ENCODE results near the gene SLC10A3. TPM values are rescaled to one million over a fixed set of nuclear protein-coding genes. Genes with fewer than 3 reads are reported as not detected.

Gene SLC10A3
- total and polyA plus RNA-seq, 10 of the 15 experiments (the other 5 are each of a cell fraction or from before 2014, with no cell fraction given), result 1.7 to 23.5 (median 11.0) TPM

DNA sequence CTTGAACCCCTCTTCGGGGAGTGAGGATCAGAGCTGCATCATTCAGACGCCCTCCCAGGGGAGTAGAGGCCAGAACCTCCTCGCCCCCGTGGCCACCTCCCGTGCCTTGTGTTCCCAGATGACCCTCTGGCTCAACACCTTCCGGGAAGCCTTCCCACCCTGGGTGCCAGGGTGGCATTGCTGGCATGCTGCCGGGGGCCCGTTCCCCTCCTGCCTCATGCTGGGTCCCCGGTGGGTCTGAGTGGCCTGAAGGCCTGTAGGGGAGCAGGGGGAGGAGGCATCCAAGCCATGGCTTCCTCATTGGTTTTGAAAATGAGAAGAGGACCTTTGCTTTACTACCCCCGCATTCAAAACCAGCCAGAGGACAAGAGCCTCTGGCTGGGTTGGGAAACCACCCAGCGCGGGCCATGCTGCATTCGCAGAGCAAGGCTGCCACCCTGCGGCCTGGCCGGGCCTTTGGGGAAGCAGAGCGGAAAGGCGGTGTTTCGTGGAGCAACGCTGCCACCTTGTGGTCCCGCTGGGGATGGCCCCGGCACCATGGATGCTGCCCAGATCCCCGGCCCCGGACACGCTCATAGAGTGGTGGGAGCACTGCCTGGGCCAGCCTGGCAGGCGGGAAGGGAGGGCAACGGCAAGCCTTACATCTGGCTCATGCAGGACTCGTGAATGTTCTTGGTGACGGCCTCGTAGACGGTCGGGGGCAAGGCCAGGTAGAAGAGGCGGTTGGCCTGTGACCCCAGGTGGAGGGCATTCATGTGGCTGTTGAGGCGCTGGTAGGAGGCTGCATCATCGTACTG is 44.3 kb upstream of the SLC10A3 start (continued):
- TF ChIP-seq MYB (IDR thresholded peaks at IDR 0.05; ENCODE audit: borderline replicate concordance, low read depth, low read length) (no peak), CTCF (IDR thresholded peaks at IDR 0.05 in 2 of 3, conservative IDR thresholded peaks at IDR 0.05 in 1 of 3; ENCODE audit: control insufficient read depth in 2 of 3, extremely low read depth in 1 of 3, insufficient read depth in 1 of 3, low read depth in 3 of 3, low read length in 3 of 3) (peak; percentile 98 to 100 (median 100); a peak in 5 of 6 replicates), MXI1 (IDR thresholded peaks at IDR 0.05; ENCODE audit: low read depth, low read length) (peak; percentile 71; the same call in 1 of the 2 replicates), NR2C2 (IDR thresholded peaks at IDR 0.05; ENCODE audit: borderline replicate concordance, control insufficient read depth, insufficient read length, low read depth) (no peak), RCOR1 (conservative IDR thresholded peaks at IDR 0.05; ENCODE audit: low read depth, low read length) (peak; percentile 57; the same call in 1 of the 2 replicates), ATF3 (IDR thresholded peaks at IDR 0.05; ENCODE audit: borderline replicate concordance, extremely low read depth, low read depth, low read length) (0 out of 2 replicates have a peak, but pooled peaks have one; percentile 22), RFX5 (IDR thresholded peaks at IDR 0.05; ENCODE audit: low read depth, low read length) (0 out of 2 replicates have a peak, but pooled peaks have one; percentile 27), CUX1 (IDR thresholded peaks at IDR 0.05; ENCODE audit: insufficient replicate concordance, low read depth, low read length) (no peak), HSF1 (IDR thresholded peaks at IDR 0.05; ENCODE audit: low read depth, low read length) (no peak), SUPT20H (IDR thresholded peaks at IDR 0.05; ENCODE audit: borderline replicate concordance, control insufficient read depth, low read depth, low read length) (no peak), TBL1XR1 (IDR thresholded peaks at IDR 0.05; ENCODE audit: low read depth, low read length) (0 out of 2 replicates have a peak, but pooled peaks have one; percentile 32), NFIC (IDR thresholded peaks at IDR 0.05; ENCODE audit: low read depth, low read length) (no peak), RUNX3 (IDR thresholded peaks at IDR 0.05; ENCODE audit: low read length) (peak; percentile 64), EZH2 (IDR thresholded peaks at IDR 0.05; ENCODE audit: borderline replicate concordance, control insufficient read depth, low read depth, low read length) (no peak), YBX1 (IDR thresholded peaks at IDR 0.05) (no peak), RELA (IDR thresholded peaks at IDR 0.05; ENCODE audit: borderline replicate concordance, partially characterized antibody) (peak; percentile 100)
- TF ChIP-seq, protein P1, sequence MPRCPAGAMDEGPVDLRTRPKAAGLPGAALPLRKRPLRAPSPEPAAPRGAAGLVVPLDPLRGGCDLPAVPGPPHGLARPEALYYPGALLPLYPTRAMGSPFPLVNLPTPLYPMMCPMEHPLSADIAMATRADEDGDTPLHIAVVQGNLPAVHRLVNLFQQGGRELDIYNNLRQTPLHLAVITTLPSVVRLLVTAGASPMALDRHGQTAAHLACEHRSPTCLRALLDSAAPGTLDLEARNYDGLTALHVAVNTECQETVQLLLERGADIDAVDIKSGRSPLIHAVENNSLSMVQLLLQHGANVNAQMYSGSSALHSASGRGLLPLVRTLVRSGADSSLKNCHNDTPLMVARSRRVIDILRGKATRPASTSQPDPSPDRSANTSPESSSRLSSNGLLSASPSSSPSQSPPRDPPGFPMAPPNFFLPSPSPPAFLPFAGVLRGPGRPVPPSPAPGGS (IDR thresholded peaks at IDR 0.05; ENCODE audit: borderline replicate concordance, insufficient read depth, low read depth, low read length, poor library complexity, severe bottlenecking), result no peak

Measured in GM12878 (cell line).